NK-92 (cell line): ENCODE data around the gene FANCC.

Source experiments
- DNase-seq: peaks from one replicate; lab custom pipeline; 2025; ENCODE audit not compliant: unreplicated experiment; lab: John Stamatoyannopoulos, UW

The FANCC gene

DNA sequence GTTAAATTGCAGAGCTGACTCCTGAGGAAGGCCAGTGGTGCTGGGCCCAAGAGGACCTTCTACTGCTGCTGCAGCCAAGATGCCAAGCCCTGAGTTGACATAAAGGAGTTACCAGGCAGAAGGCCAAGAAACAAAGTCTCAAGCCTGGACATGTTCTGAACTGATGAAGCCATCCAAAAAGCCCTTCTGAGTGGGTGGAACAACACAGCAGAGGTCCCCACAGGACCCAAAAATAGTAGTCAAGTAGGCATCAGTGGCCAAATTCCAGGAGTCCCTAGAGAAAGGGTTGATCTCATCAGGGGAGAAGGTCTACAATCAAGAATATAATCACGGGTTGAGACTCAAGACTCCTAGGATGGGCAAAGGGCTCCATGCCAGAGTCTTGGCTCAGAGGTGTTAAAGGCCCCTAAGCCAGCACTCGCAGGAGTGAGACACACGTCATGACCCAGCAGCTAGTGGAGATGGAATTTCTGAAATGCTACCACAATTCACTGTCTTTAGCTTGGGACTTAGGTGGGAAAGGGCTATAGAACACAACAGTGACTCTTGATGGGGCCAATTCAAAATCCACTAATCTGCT lies 119.7 kb downstream of the FANCC start:
- no peak for DNase-seq

- no peak for DNase-seq
These were observed 124.0 kb downstream of the FANCC start for GRCh38 chr9:95193480-95193879.

DNA sequence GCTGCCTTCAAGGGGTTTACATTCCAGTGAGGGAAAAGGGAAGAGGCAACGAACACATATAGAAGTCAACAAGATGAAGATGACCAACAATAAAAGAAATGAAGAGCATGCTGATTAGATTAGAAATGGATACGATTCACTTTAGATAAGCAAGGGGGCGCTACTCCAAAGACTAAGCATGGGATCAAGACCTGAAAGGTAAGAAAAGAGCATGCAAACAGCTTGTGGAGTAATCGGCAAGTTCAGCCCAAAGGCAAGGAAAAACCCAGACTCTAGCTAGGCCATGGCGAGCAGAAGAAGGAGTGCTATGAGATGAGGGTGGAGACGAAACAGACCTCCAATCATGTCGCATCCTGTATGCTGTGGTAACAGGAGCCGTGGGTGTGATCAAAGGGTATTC lies 124.4 kb downstream of the FANCC start:
- DNase-seq, result no peak

- DNase-seq, result no peak
These were observed 124.9 kb downstream of the FANCC start for GRCh38 chr9:95192631-95193030.

GRCh38 chr9:95190413-95190812 lies 127.1 kb downstream of the FANCC start:
- DNase-seq, result no peak

DNA sequence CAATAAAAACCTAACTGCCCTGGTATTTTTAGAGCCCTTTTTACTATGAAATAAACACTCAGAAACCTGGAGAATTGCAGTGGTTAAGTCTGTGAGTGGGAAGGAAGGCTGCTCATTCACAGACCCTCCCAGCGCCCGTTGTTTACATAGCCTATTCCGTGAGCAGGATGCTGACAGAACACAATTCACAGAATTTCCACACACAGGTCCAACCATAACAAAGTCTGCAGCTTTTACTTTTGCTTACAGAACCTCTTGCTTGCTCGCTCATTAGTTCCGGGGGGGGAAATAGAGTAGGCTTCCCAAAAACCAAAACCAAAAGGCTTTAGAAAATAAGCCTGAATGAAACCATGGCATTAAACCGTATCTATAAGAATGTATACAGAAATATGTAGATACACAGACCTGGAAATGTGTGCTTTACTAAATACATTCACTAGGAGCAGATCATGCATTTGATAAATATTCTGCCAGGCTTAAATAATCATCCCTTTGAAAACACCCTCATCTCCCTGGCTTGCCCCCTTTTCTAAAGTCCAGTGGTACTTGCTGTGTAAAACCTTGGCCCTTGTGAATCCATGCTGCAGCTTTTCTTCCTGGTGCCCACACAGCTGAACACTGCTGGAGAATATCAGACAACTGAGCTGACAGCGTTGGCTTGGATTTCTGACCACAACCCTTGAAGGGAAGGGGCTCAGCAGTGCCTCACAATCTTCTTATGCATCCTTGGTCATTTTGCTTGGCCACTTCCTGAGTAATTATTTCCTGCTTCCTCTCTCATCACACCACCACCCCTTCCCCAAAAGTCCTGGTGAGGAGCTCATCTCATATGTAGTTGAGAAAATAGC lies 128.0 kb downstream of the FANCC start:
- DNase-seq, result no peak

GRCh38 chr9:95188459-95188858 lies 129.1 kb downstream of the FANCC start:
- DNase-seq, result no peak

- no peak for DNase-seq
These were observed 131.6 kb downstream of the FANCC start for GRCh38 chr9:95185956-95186355.

- no peak for DNase-seq
These were observed 134.5 kb downstream of the FANCC start for GRCh38 chr9:95182854-95183563.

DNA sequence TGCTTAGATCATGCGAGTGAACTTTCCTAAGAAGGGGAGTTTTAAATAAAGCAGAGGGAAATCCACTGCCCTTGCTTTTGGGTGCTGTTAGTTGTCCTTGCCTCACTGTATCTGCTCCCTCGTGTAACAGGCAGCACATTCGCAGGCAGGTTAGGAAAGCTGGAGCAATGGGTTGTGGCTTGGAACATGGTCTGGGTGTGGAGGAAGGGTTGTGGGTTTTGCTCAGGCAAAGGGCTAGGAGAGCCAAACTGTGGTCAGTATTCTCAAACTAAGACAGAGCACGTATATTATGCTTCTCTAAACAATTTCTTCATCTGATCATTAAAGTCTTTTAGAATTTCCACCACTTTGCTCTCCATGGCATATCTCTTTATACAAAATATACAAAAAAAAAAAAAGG lies 135.7 kb downstream of the FANCC start:
- DNase-seq, result no peak

- no peak for DNase-seq
These were observed 136.2 kb downstream of the FANCC start for GRCh38 chr9:95181226-95181818.

- DNase-seq, result no peak
These were observed 139.9 kb downstream of the FANCC start for GRCh38 chr9:95177617-95178016.

GRCh38 chr9:95176755-95177319 lies 140.7 kb downstream of the FANCC start:
- DNase-seq, result no peak

DNA sequence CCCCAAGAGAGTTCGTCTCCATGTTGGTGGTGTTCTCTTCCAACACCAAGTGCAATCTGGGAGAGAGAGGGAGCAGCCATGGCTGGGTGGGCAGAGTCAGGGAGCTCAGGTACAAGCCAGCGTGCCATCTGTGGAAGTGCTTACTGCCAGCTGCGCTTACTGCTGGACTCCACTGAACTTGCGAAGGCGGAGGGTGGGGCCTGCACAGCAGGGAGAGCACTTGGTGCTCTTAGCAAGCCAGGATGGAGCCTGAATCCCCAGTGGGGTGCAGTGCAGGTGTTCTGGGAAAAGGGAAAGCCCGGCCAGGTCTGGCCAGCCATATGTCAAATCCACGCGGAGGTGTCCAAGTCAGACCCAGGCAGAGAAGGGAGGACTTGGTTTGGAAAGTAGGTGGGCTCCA lies 142.0 kb downstream of the FANCC start:
- DNase-seq, result no peak

GRCh38 chr9:95174038-95174437 lies 143.5 kb downstream of the FANCC start:
- no peak for DNase-seq

DNA sequence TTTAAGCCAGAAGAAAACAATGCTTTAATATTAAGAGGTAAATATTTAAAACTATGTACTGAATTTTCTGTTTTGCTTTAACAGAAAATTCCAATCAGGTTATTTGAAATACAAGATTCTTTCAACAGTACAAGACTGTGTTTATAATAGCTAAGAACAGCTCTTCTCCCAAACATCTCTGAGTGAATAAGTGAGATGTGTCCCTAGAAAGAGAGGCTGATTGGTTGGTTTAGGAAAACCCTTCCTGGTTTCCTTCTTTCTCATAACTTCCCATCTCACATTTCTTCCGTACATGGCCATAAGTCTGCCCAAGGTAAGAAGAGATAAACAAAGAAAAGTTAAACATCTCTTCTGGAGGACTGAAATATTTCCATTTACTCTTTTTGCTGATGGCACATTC lies 145.9 kb downstream of the FANCC start:
- DNase-seq, result no peak

DNA sequence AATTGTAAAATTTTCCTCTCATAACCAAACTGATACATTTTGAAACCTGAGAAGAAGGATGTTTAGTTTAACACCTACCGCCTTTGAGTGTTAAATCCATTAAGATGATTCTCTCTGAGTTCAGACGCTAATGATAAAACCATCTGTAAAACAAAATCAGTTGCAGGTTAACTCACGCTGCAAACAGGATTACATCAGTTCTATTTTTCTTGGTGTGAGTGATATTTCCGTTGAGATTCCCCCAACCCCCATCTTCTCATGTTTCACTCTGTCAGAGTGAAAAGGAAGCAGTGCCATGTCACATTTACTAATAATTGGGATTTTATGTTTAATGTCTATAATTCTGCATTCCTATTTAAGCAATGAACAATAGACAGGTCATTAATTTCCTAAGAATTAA lies 146.5 kb downstream of the FANCC start:
- no peak for DNase-seq

DNA sequence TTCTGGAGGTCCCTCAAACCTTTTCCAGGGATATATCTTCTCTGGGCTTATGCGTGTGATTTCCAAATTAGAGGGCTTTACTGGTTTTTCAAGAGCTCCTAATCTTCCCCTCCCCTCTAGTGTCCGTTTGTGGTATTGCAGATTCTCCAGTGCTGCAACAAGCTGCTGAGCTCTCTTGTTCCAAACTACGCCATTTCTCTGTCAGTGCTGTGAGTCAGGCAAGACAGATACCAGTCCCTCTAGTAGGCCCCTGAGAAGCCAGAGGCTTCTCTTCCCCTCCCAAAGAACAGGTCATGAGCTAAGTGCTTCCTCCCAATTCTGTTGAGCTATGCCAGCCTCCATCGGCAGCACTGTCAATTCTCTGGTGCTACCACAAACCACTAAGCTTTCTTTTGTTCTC lies 149.5 kb downstream of the FANCC start:
- DNase-seq, result no peak

DNA sequence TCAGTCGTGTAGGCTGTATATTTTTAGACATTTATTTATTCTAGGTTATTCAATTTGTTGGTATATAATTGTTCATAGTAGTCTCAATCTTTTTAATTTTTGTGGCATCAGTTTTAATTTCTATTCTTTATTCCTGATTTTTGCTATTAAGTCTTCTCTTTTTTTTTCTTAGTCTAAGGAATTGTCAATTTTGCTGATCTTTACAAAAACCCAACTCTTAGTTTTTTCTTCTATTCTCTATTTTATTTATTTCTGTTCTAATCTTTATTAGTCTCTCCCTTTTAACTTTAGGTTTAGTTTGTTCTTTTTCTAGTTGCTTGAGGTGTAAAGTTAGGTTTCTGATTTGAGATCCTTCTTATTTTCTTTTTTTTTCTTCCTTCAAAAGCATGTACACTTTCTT lies 152.5 kb downstream of the FANCC start:
- no peak for DNase-seq

GRCh38 chr9:95157481-95158151 lies 159.9 kb downstream of the FANCC start:
- DNase-seq, result no peak

DNA sequence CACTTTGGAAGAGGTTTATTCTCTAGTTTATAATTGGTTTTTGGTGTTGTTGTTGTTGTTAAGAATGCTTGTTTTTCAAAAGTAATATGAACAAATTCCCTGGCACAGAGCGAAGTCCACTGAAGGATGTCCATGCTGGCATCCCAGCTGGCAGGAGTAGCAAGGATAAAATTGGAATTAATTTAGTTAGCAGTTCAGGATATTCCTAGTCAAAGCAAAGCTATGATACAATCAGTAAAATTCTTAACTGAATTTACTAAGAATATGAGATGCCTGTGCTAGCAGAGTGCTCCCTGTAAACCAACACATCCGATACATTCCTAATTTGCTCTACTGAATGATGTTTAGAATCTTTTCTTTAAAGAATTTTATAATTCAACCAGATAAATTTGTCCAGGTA lies 161.4 kb downstream of the FANCC start:
- no peak for DNase-seq
